GM12878 (cell line): Measurements from ENCODE around the gene PTPRD. TPM values are rescaled to one million over a fixed set of nuclear protein-coding genes. Genes with fewer than 3 reads are reported as not detected.

ENCODE experiments used
- ATAC-seq: fragments of 200-7000 bp; cut with Tn5 transposase; 3 replicates; pipeline ENCODE4 v1.9.1; 2020; ENCODE audit warnings: mild to moderate bottlenecking, moderate library complexity
- BruUV-seq: library from RNA; stranded (reverse); fragments of 400-500 nt; replicated peaks from 2 replicates; lab custom pipeline; 2021; lab: Mats Ljungman, UMichigan
- CTCF ChIA-PET: fragments of 300-600 bp; sonication (Branson Sonifier 250); formaldehyde crosslinking; extraction: SDS; loops from one replicate; lab custom pipeline; 2021; ENCODE audit warnings: inconsistent platforms; lab: Yijun Ruan, JAX
- POLR2A ChIA-PET: fragments of 350-600 bp; formaldehyde crosslinking; extraction: SDS; loops from one replicate; lab custom pipeline; 2021; ENCODE audit warnings: inconsistent platforms; lab: Charles Lee
- RAD21 ChIA-PET: fragments of 300-600 bp; sonication (Branson Sonifier 250); formaldehyde crosslinking; loops from one replicate; lab custom pipeline; 2023; ENCODE audit warnings: antibody characterized with exemption; ENCODE audit not compliant: unreplicated experiment; lab: Charles Lee
- SMC1A ChIA-PET: fragments of 300-600 bp; sonication (Branson Sonifier 250); formaldehyde crosslinking; loops from one replicate; lab custom pipeline; 2023; ENCODE audit not compliant: unreplicated experiment, uncharacterized antibody; lab: Charles Lee
- DNase-seq: peaks from one replicate; pipeline ENCODE4 v3.0.0-alpha.2; 2011; ENCODE audit warnings: low read depth, low spot score
- FAIRE-seq: peaks from 3 replicates; lab custom pipeline; 2011; peaks lifted over from hg19 to GRCh38; lab: Jason Lieb, UNC
- H2AFZ ChIP-seq: 2 replicates; pipeline ENCODE4 v1.6.0; 2011; ENCODE audit warnings: low read depth, low read length, control low read depth; ENCODE audit not compliant: control insufficient read depth
- H3K27ac ChIP-seq: 2 replicates; pipeline ENCODE4 v1.5.1; 2011; ENCODE audit warnings: control low read depth; ENCODE audit not compliant: control insufficient read depth, insufficient read depth
- H3K27me3 ChIP-seq, 2 experiments: replicated peaks in 1 of 2; 2 replicates each; pipeline versions ENCODE4 v1.6.0 to v1.6.1; 2011; ENCODE audit warnings: low read length in 1 of 2; ENCODE audit not compliant: control insufficient read depth in 2 of 2, insufficient read depth in 2 of 2
- H3K36me3 ChIP-seq, 2 experiments: 2 replicates each; pipeline ENCODE4 v1.5.1; 2011; ENCODE audit warnings: low read length in 1 of 2; ENCODE audit not compliant: control insufficient read depth in 2 of 2, insufficient read depth in 2 of 2
- H3K4me1 ChIP-seq: 2 replicates; pipeline ENCODE4 v1.6.1; 2011; ENCODE audit warnings: mild to moderate bottlenecking, low read length, moderate library complexity, mixed read lengths; ENCODE audit not compliant: control insufficient read depth, insufficient read depth
- H3K4me2 ChIP-seq: 2 replicates; pipeline ENCODE4 v1.6.0; 2011; ENCODE audit warnings: control low read depth; ENCODE audit not compliant: control insufficient read depth, insufficient read depth
- H3K4me3 ChIP-seq: fragments of 200-600 bp; sonication (generic); 2 replicates; pipeline ENCODE4 v1.5.1; 2016
- H3K79me2 ChIP-seq: 2 replicates; pipeline ENCODE4 v1.6.0; 2011; ENCODE audit warnings: low read length; ENCODE audit not compliant: control insufficient read depth, insufficient read depth
- H3K9ac ChIP-seq: 2 replicates; pipeline ENCODE4 v1.8.0; 2011; ENCODE audit warnings: low read length, control low read depth, mixed read lengths; ENCODE audit not compliant: control insufficient read depth, insufficient read depth
- H3K9me3 ChIP-seq: replicated peaks from 3 replicates; pipeline ENCODE4 v1.5.1; 2011; ENCODE audit warnings: mild to moderate bottlenecking, low read length; ENCODE audit not compliant: control insufficient read depth, insufficient read depth
- H4K20me1 ChIP-seq: 2 replicates; pipeline ENCODE4 v1.6.0; 2011; ENCODE audit not compliant: control insufficient read depth, insufficient read depth
- ATF7 ChIP-seq: fragments of 450-650 bp; IDR thresholded peaks from 2 replicates; pipeline ENCODE4 v1.6.1; 2016; ENCODE audit warnings: low read depth, mild to moderate bottlenecking
- CBFB ChIP-seq: IDR thresholded peaks from 2 replicates; pipeline ENCODE4 v1.6.1; 2016; ENCODE audit warnings: antibody characterized with exemption, low read depth
- CBX3 ChIP-seq: fragments of 200-600 bp; sonication (generic); IDR thresholded peaks from 2 replicates; pipeline ENCODE4 v1.6.1; 2016; ENCODE audit warnings: low read depth, borderline replicate concordance
- CHD1 ChIP-seq: IDR thresholded peaks from 2 replicates; pipeline ENCODE4 v1.6.1; 2012; ENCODE audit warnings: low read depth, low read length, improper control_type of control experiment
- CUX1 ChIP-seq: IDR thresholded peaks from 2 replicates; pipeline ENCODE4 v1.6.1; 2012; ENCODE audit warnings: improper control_type of control experiment, low read depth, low read length; ENCODE audit not compliant: insufficient replicate concordance
- JUNB ChIP-seq: IDR thresholded peaks from 2 replicates; pipeline ENCODE4 v1.6.1; 2016; ENCODE audit warnings: antibody characterized with exemption, mild to moderate bottlenecking
- NBN ChIP-seq: fragments of 450-650 bp; IDR thresholded peaks from 2 replicates; pipeline ENCODE4 v1.6.1; 2016
- NRF1 ChIP-seq: conservative IDR thresholded peaks from 2 replicates; pipeline ENCODE4 v1.6.1; 2011; ENCODE audit warnings: mild to moderate bottlenecking, low read depth, low read length, improper control_type of control experiment
- POLR2AphosphoS5 ChIP-seq: IDR thresholded peaks from 2 replicates; pipeline ENCODE4 v1.6.1; 2011; ENCODE audit warnings: mild to moderate bottlenecking, low read length, inconsistent platforms
- REST ChIP-seq: IDR thresholded peaks from 2 replicates; pipeline ENCODE4 v1.6.1; 2012; ENCODE audit warnings: mild to moderate bottlenecking, low read depth, low read length
- SMC3 ChIP-seq: IDR thresholded peaks from 2 replicates; pipeline ENCODE4 v1.6.1; 2011; ENCODE audit warnings: low read length, improper control_type of control experiment, borderline replicate concordance
- SUZ12 ChIP-seq: fragments of 200-600 bp; sonication (generic); IDR thresholded peaks from one replicate; pipeline ENCODE4 v1.6.1; 2018; ENCODE audit warnings: antibody characterized with exemption, mild to moderate bottlenecking; ENCODE audit not compliant: unreplicated experiment
- ZBTB4 ChIP-seq: fragments of 450-650 bp; formaldehyde crosslinking; IDR thresholded peaks from 2 replicates; pipeline ENCODE4 v1.4.0; 2022; ENCODE audit warnings: mild to moderate bottlenecking, moderate library complexity
- ZNF207 ChIP-seq: fragments of 450-650 bp; IDR thresholded peaks from 2 replicates; pipeline ENCODE4 v1.6.1; 2014; ENCODE audit warnings: antibody characterized with exemption, mild to moderate bottlenecking, borderline replicate concordance
- WGBS: methylation state at CpG from one replicate; pipeline ENCODE4 v1.1.6; 2016; ENCODE audit warnings: low lambda C conversion rate; ENCODE audit not compliant: insufficient replicate concordance, insufficient coverage; ENCODE audit errors: missing lambda C conversion rate; 5-methylcytosine and 5-hydroxymethylcytosine counted together
- in situ Hi-C: fragments of 300-500 bp; cut with MboI; formaldehyde crosslinking; loops from 9 replicates; pipeline ENCODE4 v1.14.3; 2018; ENCODE audit warnings: mixed read lengths
- intact Hi-C: fragments of 100-400 bp; cut with micrococcal nuclease; formaldehyde crosslinking; loops from one replicate; pipeline ENCODE4 v1.14.2; 2022; ENCODE audit not compliant: unreplicated experiment
- polyA plus RNA-seq, 11 experiments: library from polyadenylated mRNA; depleted of rRNA in 4 of 11; unstranded in 6 of 11; stranded (reverse) in 5 of 11; fragments of >200 nt; fragmentation: Nextera tagmentation in 4 of 11; fragmentation: Illumina TruSeq in 1 of 11; extraction: Ambion mirVana in 4 of 11; extraction: Trizol in 1 of 11; gene quantifications; 1 replicate in 1 of 11; 2 replicates in 10 of 11; pipeline versions ENCODE4 v1.2.1 to v1.2.3, GENCODE V29; 2011 to 2016; ENCODE audit warnings: inconsistent platforms in 2 of 11, missing spikeins in 2 of 11, low read depth in 1 of 11
- total RNA-seq, 4 experiments: library from RNA; depleted of rRNA in 3 of 4; stranded (reverse); fragments of >200 nt in 3 of 4; fragmentation: Illumina TruSeq in 1 of 4; extraction: Trizol in 1 of 4; gene quantifications; 2 replicates each; pipeline versions ENCODE4 v1.2.1 to v1.2.3, GENCODE V29; 2013 to 2021

Gene PTPRD
- total and polyA plus RNA-seq, 10 of the 15 experiments (the other 5 are each of a cell fraction or from before 2014, with no cell fraction given), result under 0.01 to 0.05 (median 0.01) TPM; not detected in 7

GRCh38 chr9:10052181-10052580 is 560.6 kb downstream of the PTPRD start:
- H3K9me3 ChIP-seq, result no peaks in the 10 kb centered on the region
- no peak overlapping the region for H3K9ac ChIP-seq
- in situ Hi-C loops (no loop called here), intact Hi-C loops (no loop called here)
- FAIRE-seq, result no peak
- H3K27me3 ChIP-seq, result no peaks in the 10 kb centered on the region
- ChIA-PET CTCF (interaction anchor here (1.1 kb wide), 1 partner anchor 10 kb away, joined by 3 read pairs; no protein-coding TSS in a partner anchor), RAD21 (no interaction called here), POLR2A (no interaction called here), SMC1A (no interaction called here)
- H3K27ac ChIP-seq, result no peak overlapping the region
- 0% methylated on average over 1 of the region's 1 CpG for WGBS
- H4K20me1 ChIP-seq, result no peaks in the 10 kb centered on the region
- no peak for DNase-seq
- no peaks in the 10 kb centered on the region for H3K36me3 ChIP-seq
- H3K79me2 ChIP-seq, result no peaks in the 10 kb centered on the region
- no peak overlapping the region for H3K4me3 ChIP-seq
- no peak overlapping the region for H2AFZ ChIP-seq
- ATAC-seq, result no peak
- no peak overlapping the region for H3K4me2 ChIP-seq
- TF ChIP-seq ATF7 (no peak), ZBTB4 (CRISPR knock-in tag) (no peak), CUX1 (no peak), SMC3 (no peak), JUNB (no peak), ZNF207 (no peak), NBN (no peak), POLR2AphosphoS5 (no peak), SUZ12 (no peak), CHD1 (no peak), REST (no peak), NRF1 (no peak), CBFB (no peak), CBX3 (no peak)
- BruUV-seq, result no TSS peak
- H3K4me1 ChIP-seq, result no peaks in the 10 kb centered on the region
